NCI-H1694 (cell line): ENCODE data around the gene S100A9.
"Not testable (repeated sequence)": the region's sequence is repeated elsewhere in the genome, so short reads cannot be mapped to it uniquely, and the experiment has no call there.

Source experiments
- DNase-seq: peaks from one replicate; lab custom pipeline; 2025; lab: John Stamatoyannopoulos, UW

The S100A9 gene

DNA sequence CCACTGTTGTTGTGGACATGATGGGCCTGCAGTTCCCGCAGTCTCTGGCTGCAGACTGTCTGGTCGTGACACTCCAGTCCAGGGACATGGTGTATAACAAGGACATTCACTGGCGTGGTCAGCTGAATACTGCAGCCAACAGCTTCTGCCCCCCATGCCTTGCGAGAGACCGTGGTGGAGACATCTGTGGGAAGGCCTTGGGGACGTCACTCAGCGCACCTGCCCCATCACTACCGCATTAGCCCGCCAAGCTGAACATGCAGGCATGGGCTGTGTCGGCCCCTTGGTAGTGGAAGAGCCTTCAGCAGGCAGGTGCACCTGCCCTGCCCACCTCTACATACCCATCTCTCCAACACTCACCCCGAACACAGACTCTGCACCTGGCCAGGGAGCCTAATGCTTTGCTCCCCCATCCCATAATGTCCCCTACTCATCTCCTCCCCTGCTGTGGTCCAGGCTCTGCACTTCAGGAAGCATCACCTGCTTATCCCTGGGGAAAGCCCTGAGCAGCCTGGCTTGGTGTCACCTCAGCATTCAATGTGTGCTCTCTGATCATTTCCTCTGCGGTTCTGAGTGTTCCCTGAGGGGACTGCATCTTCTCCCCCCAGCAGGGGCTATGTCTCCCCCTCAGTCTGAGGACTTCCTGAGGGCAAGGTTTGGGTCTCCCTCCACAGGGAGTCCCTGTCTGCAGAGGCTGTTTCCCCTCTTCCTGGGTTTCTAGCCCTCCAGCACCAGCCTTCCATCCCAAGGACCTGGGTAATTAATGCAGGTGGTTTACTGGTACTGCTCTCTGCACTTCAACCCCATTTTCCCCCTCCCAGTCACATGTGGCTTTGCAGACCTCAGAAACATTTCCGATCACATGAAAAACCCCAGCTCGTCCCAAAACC, 12.2 kb upstream of the S100A9 start:
- DNase-seq = no peak

DNA sequence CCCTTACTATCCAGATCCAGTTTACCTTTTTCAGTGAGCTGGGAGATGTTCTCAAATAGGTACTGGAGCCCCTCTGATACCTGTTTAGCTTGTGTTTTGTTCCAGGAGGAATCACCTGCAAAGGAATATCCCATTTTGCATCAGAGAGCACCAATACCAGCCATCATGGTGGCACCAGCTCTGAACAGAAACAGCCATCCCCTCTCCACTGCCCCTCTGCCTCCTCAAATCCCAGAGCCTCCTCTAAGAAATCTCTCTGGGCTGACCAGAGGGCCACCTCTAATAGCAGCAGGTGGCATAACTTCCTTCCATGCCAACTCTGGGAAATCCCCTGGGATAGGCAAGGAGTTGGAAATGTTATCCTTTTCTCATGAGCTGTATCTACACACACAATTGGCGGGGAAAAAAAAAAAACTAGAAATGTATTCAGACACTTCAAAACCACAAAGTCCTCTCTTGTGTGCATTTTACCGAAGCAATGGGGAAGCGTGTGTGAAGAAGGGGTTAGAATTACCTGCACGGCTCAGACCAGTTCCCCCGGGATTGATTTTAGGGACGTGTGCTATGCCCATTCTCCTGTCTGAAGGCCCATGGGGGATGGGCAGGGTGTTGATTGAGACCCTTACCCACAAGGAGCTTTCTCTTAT, 11.5 kb upstream of the S100A9 start:
- DNase-seq = no peak

DNA sequence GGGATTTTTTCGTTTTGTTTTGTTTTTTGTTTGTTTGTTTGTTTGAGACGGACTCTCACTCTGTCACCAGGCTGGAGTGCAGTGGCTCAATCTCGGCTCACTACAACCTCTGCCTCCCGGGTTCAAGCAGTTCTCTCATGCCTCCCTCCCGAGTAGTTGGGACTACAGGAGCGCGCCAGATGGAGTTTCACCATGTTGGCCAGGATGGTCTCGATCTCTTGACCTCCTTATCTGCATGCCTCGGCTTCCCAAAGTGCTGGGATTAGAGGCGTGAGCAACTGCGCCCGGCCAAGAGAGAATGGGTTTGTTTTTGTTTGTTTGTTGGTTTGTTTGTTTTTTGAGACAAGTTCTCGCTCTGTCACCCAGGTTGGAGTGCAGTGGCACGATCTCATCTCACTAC, 10.6 kb upstream of the S100A9 start:
- DNase-seq = not testable (repeated sequence)

DNA sequence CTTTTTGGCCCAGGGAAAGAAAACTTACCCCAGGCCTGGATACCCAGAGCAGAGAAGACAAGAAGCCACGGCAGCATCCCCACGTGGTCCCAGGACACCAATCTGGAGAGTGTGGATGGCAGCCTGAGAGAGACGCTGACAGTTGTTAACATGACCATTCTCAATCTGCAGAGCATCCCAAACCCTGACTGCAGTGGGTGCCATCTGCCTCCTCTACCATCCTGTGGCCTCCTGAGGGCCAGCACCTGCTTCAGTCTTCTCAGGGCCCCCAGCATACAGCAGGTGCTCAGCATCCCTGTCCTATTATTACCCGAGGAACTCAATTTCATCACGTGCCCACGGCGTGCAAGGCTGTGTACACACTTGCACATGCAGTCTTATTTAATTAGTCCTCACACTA, 9.8 kb upstream of the S100A9 start:
- DNase-seq = no peak

DNA sequence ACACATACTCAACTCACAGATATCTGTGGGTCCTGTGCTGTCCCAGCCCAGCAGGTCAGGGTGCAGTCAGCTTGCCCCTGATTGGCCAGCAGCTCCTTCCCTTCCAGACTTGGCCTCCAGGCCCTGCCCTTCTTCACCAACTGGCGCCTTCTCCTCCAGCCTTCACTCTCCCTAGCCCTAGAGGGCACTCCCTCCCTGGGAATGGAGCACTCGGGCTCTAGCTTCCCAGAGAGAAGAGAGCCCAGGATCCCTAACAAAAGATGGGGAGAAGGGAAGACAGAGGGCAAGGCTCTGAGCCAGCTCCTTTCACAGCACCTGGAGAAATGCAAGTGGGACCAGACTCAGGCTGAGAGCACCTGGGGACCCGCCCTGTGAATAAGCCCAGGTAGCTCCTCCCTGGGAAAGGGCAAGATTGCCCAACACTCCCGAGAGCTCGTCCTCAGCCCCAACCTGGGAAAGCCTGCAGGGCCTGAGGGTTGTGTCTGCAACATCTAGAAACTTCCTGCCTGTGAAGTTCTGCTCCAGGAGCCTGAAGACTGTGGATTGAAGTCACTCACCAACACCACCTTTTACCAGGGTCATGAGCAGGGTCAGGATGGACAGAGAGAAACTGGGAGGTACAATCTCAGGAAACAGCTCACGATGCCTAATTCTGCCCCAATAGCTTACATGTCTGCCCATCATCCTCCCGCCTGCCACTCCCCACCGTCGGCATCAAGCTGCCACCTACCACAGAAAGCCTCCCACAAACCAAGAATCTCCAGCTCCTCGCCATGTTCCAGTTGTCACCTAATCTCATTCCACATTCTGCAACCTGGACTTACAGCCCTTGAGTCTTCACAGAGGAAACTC, 8.9 kb upstream of the S100A9 start, which contains the start of gene PGLYRP4:
TSS of gene PGLYRP4 (minus strand) at position 331 of the 852 bp plus-strand sequence. CDS start 909 bp downstream, outside the sequence.
- DNase-seq = no peak

DNA sequence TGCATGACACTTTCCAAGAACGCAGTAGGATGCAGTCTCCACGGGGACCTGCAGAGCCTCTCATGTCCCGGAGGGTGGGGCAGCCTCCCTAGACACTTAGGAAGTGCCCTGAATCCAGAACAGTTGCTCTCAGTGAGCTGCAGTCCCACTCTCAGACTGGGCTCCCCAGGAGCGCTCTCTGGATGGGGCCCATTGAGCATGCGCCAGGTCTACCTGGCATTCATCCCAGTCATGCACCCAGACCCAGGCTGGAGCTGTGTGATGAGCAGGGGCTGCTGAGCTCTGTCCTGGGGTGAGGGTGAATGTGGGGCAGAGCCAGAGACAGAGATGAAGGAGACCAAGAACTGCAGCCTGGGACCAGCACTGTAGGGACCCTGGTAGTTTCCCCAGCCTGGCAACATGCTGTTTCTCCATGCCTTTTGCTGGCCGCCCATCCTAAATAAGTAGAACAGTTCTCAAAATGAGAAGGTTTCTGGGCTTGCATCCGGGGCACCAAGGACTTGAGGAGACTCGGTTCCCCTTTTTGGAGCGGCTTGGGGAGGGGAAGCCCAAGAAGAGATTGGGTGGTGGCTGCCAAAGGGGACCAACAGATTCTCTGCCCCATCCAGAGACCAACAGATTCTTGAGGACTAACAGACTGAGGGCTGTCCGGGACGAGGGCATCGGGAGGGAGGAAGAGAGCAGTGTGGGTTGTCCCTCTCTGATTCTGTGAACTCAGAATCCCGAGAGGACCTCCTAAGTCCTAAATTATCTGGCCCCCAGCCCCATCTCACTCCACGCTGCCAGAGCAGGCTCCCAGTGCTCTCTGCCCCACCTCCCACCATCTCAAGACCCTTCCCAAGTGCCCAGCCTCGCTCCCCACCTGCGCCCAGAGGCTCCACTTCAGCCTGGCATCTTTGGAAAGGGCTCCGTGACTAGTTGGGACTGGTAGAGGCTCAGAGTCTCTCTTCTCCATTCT, 8.0 kb upstream of the S100A9 start:
- DNase-seq = no peak

DNA sequence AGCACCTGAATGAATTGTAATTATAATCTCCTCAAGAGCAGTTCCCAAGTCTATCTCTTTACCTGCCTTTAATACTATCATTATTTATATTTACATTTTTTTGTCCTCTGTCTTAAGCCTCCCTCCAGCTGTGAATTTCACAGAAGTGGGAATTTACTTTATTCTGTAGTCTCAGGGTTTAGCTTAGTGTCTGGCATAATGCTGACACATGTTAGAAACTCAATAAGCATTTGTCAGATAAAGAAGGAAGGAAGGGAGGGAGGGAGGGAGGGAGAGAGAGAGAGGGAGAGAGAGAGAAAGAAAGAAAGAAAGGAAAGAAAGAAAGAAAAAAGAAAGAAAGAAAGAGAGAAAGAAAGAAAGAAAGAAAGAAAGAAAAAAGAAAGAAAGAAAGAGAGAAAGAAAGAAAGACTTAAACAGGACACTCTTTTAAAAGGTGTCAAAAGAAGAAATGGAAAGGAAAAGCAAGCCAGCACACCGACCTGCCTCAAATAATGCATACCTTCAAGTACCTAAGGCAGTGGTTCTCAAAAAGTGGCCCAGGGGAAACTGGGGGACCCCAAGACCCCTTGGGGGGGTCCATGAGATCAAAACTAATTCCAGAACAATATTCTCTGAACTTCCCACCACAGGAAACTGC, 7.2 kb upstream of the S100A9 start:
- DNase-seq = no peak

DNA sequence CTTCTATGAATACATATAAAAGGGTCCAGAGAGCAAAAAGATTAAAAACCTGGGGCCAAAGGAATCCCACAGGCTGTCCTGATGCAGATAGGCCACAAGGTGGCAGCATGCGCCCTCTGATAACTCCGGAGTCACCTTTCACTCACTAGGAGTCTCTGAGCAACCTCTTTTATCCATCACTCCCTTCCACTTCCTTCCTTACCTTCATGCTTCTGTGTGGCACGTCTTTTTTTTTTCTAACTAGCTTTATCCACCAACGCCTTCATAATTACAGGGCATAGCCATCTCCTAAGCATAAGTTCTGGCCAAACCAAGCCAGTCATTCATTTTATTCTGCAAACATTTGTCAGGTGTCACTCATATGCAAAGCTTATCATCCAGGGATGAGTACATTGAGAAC, 5.1 kb upstream of the S100A9 start:
- DNase-seq = peak; percentile 94

DNA sequence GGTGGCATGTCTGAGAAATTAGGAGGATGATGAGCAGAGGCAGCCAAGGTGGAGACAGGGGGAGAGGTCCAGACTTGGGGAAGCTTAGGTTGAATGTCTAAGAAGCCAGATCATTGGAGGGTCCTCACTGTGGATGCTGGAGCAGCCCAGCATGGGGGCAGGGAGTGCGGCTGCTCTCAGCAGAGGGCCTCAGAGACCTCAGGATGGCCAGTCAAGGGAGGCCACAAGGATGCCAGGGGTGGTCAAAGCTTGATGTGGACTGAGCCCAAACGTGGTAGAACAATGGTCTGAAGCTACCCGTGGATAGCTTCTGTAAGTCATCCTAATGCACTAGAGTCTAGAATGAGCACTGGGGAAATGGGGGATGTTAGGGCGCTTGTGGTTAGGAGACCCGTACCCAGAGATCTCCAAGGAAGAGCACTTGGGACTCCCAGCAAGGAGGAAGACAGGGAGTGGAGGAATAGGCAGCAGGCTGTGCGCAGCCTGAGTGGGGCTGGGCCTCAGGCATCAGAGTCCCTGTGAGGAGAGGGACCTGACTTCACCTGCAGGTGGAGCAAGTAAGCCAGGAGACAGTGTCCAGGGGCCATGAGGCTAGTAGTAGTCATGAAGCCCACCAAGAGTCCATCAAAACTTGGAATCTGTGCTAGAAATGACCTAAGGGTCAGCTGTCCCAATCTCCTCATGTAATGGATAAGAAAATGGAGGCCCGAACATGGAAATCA, 4.3 kb upstream of the S100A9 start:
- DNase-seq = peak; percentile 43

DNA sequence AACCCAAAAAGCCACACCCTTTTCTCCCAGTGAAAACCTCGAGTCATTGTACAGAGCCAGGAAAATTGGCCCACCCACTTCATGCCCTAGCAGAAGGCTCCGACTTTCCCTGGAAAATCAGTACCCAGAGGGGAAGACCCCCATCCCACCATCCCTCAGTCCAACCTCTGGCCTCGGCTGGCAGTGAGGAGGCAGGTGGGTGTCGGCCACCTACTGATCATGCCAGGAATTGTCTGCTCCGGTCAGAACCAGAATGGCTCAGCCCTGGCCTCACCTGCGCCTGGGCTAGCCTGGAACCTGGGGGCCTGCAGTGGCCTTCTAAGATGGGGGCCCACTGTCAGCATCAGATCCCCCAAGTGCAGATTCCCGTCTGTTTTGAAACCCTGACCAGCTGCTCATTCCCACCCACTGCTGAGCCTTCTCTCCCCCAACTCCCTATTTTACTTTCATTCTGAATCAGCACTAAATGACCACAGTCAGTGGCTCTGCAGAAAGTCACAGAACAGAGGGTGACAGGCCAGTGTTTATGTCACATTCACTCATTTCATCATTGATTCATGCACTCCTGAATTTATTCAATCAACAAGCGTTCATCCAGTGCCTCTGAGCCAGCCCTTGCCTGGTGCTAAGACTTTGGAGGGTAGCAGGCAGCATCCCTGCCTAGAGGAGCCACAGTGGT, 3.0 kb upstream of the S100A9 start:
- no peak for DNase-seq

DNA sequence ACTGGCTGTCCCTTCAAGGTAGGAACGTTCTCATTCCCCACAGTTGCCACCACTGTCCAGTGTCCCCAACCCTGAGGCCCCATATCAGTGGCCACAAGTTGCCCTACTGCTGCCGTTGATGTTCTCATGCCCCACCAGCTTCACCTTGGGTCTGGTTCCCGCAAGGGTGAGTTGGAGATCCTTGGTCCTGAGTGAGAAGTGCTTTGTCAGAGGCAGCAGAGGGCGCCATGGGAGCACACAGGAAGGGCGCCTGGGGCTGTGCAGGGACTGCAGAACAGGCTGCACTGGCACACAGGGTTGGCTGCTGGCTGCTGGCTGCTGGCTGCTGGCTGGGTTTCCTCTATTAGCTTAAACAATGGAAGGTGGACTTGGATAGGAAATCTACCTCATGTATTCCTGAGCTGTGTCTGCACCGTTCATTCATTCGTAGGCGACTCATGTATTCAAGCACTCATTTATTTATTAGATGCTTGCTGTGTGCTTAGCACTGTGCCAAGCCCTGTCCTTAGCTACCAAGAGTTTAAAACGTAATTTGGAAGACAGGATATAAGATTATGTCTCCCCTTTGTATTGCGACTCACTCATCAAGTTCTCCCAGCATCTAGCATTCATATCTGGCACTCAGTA, 2.1 kb upstream of the S100A9 start:
- DNase-seq = peak; percentile 82

DNA sequence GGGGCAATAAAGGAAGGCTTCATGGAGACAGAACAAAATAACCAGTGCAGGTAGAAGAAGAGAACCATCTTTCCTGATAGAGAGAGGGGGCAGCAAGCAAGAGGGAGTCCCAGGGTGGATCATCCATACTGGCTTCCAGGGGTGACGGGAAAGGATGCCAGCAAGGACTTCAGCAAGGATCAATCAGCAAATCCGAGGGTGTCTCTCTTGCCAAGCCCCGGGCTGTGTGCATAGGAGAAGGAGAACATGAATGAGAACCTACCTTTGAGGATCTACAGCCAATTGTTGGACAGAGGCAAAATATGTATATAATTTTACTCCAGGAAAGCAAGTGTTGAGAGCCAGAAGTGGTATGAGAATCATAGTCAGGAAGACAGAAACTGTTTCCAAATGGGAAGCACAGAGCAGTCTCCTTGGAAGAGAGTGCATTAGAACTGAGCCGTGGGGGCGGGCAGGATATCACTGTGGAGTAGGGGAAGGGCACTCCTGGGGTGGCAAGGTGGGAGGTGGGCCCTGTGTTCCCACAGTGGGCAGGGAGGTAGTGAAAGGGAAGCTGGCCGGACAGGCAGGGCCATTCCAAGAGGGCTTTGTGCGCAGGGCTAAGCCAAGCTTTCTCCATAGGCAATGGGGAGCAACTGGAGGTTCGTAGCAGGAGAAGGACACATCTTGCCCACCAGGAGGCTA, 1.1 kb upstream of the S100A9 start:
- DNase-seq = no peak

DNA sequence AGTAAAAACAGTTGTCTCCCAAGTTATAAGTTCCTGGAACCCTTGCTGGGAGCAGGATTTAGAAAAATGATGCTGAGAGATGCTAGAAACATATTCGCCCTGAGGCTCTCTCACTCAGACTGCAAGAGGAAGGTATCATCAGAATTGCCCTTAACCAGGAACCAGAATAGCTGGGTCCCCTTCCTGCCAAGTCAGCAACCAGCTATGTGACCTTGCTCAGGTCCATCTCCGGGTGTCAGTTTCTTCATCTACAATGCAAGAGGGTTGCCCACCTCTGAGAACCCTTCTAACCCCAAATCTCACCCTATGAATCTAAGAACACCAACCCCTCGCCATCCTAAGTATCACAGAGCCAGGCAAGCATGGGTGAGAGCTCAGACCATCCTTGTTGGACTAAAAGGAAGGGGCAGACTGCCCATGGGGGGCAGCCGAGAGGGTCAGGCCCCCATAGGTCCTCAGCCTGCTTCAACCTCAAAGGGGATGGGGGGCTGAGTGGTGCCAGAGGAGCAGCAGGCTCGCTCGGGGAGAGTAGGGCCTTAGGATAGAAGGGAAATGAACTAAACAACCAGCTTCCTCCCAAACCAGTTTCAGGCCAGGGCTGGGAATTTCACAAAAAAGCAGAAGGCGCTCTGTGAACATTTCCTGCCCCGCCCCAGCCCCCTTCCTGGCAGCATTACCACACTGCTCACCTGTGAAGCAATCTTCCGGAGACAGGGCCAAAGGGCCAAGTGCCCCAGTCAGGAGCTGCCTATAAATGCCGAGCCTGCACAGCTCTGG, 390 bp upstream of the S100A9 start:
- no peak for DNase-seq

DNA sequence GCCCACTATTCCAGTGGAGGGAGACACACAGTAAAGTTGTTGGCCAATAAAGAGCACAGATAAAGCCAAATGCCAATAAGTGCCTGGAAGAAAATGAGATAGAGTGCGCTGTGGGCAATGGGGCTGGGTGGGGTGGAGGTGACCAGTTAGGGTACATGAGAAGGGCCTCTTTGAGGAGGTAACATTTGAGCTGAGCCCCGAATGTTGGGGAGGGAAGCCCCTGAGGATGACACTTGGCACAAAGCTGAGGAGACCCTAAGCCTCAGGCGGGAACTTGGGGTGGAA, 979 bp downstream of the S100A9 start:
- DNase-seq = no peak

DNA sequence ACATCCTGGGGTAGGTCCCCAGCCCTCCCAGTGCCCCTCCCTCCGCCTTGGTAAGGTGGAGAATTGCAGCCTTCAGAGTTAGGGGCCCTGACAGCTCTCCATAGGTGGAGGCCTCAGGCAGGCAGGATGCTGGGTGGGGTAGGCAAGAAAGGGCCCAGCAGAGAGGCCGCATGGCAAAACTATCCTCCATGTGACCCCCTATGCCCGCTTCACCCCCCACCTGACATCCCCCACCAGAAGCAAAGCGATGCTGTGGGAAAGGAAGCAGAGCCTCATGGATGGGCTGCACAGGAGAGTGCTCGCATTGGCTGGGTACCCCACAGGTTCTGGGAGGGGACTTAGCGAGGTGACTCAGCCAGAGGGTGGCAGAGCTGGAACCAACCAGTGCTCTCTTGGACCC, 1.6 kb downstream of the S100A9 start:
- no peak for DNase-seq

DNA sequence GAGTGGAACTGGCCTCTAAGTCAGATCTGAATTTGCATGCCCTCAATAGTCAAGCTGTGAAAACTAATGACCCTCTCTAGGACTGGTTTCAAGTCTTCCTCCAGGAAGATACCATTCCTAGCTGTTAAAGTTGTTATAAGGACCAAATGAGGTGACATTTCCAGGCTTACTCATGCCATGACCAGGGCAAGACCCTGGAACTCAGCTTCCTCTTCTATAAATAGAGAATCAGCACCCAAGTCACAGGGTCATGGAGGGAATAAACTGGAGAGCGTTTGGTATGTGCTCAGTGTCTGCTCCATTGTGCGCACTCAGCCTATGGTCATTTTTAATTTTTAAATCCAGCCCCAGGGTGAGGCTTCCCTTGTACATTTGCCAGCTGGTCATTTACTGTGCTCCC, 2.5 kb downstream of the S100A9 start:
- DNase-seq = no peak

DNA sequence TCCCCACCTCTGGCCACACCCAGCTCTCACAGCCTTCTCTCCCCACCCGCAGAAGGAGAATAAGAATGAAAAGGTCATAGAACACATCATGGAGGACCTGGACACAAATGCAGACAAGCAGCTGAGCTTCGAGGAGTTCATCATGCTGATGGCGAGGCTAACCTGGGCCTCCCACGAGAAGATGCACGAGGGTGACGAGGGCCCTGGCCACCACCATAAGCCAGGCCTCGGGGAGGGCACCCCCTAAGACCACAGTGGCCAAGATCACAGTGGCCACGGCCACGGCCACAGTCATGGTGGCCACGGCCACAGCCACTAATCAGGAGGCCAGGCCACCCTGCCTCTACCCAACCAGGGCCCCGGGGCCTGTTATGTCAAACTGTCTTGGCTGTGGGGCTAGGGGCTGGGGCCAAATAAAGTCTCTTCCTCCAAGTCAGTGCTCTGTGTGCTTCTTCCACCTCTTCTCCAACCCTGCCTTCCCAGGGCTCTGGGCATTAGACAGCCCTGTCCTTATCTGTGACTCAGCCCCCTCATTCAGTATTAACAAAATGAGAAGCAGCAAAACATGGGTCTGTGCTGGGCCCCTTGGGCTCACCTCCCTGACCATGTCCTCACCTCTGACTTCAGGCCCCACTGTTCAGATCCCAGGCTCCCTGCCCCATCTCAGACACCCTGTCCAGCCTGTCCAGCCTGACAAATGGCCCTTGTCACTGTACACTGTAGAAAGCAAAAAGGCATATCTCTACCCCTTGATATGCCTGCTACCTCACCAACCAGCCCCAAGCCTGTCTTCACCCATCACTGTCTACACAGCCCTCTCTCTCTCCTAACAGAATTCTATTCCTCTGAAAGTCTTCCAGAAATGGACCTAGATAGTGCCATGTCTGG, 3.2 kb downstream of the S100A9 start:
- DNase-seq = no peak
